ENCODE results near the gene ZGLP1.

- TF ChIP-seq CTCF (IDR thresholded peaks at IDR 0.05 in 8 of 11, conservative IDR thresholded peaks at IDR 0.05 in 3 of 11) (no peak), POLR2AphosphoS5 (IDR thresholded peaks at IDR 0.05) (peak in 1 of 3 donors; percentile 32)
Measured at GRCh38 chr19:10328558-10329429, 19.2 kb upstream of the ZGLP1 start.
